Mammary epithelial cell (primary cell): ENCODE results near the gene DPAGT1.

ENCODE experiments used
- EZH2 ChIP-seq: IDR thresholded peaks from 2 replicates; pipeline ENCODE4 v1.6.1; 2012; ENCODE audit warnings: low read length, inconsistent platforms, borderline replicate concordance
- TF ChIP-seq, protein P1 (sequence below), 2 donors: IDR thresholded peaks in 1 of 2; conservative IDR thresholded peaks in 1 of 2; 2 replicates each; pipeline ENCODE4 v1.5.1; 2011 to 2012; ENCODE audit warnings: inconsistent platforms in 2 of 2, low read length in 2 of 2, mild to moderate bottlenecking in 2 of 2, control low read depth in 1 of 2, low read depth in 1 of 2; ENCODE audit not compliant: insufficient read depth in 1 of 2; ENCODE audit errors: extremely low read depth in 1 of 2

DNA sequence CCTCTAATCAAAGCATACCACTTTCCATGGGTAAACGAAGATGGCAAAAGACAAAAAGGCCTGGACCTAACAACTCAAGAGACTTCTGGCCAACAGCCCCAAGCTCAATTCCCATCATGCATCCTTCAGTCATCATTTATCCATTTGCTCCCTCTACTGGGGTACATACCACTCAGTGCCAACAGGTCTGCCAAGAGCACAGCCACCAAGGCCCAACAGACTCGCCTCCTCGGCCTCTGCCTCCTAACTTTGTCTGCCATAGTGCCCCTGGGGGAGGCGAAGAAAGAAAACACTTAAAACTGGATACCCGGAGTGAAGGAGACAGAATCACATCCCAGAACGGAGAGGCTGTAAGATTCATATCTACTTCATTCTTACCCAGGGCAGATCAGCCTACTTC, 45.8 kb downstream of the DPAGT1 start:
- TF ChIP-seq, protein P1, sequence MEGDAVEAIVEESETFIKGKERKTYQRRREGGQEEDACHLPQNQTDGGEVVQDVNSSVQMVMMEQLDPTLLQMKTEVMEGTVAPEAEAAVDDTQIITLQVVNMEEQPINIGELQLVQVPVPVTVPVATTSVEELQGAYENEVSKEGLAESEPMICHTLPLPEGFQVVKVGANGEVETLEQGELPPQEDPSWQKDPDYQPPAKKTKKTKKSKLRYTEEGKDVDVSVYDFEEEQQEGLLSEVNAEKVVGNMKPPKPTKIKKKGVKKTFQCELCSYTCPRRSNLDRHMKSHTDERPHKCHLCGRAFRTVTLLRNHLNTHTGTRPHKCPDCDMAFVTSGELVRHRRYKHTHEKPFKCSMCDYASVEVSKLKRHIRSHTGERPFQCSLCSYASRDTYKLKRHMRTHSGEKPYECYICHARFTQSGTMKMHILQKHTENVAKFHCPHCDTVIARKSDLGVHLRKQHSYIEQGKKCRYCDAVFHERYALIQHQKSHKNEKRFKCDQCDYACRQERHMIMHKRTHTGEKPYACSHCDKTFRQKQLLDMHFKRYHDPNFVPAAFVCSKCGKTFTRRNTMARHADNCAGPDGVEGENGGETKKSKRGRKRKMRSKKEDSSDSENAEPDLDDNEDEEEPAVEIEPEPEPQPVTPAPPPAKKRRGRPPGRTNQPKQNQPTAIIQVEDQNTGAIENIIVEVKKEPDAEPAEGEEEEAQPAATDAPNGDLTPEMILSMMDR (conservative IDR thresholded peaks at IDR 0.05 in 1 of 2, IDR thresholded peaks at IDR 0.05 in 1 of 2; ENCODE audit: extremely low read depth in 1 of 2, insufficient read depth in 1 of 2, low read depth in 1 of 2, low read length in 2 of 2): peak in 1 of 2 donors; percentile 24
- TF ChIP-seq EZH2: no peak
